ENCODE data around the gene EIF4G3.

EIF4G3 gene

DNA sequence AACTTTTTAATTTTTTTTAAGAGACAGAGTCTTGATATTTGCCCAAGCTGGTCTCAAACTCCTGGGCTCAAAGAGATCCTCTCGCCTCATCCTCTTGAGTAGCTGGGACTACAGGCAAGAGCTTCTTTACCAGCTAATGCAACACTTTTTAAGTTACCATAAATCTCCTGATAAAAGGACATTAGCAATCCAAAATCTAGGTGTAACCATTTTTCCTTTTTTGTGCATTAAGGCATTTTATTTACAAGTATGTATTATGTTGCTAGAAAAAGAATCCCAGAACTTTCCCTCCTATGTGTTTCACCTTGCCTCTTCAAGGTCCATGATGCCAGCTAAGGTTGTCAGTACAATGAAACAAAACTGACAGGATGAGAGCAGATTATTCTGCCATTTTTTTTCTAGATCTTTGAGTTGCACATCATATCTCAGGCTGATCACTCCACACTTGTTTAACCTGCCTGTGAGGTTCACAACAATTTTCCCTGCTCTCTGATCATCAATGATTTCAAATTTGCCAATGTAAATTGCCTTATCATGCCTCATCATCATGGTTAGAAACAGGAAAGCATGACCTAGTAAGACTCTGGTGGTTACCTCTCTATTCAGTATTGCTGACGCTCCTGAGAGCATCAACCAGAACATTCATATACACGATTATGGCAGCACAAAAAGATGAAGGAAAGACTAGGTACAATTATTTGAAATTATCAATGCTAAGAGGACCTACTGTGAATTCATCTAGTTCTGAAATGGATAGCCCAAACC, 173.2 kb downstream of the EIF4G3 start:
- in situ Hi-C loops (cut with MboI; ENCODE audit: low sequenced_read_pairs): no loop called here

DNA sequence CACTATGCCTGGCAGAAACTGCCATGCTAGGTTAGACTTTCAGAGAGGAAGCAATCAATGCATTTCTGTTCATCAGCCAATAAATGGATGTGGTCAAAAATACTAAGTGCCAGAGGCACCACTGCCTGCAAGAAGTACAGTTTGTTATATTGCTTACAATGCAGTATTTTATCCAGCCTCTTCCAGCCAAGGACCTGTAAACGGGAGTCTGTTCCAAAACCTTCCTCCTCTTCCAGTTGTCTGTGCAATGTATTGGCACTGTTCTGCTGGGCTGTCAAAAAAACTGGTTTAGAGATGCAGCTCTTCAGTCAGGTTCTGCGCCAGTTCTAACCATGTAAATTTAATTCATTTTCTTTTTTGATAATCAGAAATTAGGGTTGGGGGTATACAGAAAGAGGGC, 175.7 kb downstream of the EIF4G3 start:
- in situ Hi-C loops (cut with MboI; ENCODE audit: low sequenced_read_pairs): no loop called here

DNA sequence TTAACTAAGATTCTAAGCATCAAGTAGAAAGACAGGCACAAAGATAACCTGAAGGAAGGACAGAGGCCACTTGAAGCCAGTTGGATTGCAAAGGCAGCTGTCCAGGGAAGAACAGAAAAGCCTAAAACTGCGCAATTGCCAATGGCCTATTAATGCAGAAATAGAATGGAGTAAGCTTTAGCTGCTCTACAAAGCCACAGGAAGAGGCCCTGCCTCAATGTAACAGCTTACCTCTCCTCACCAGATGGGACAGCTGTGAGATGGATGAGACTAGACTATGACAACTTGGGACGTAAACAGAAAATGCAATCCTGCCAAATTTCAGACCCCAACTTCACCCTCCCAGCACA, 176.5 kb downstream of the EIF4G3 start:
- in situ Hi-C loops (cut with MboI; ENCODE audit: low sequenced_read_pairs): no loop called here

DNA sequence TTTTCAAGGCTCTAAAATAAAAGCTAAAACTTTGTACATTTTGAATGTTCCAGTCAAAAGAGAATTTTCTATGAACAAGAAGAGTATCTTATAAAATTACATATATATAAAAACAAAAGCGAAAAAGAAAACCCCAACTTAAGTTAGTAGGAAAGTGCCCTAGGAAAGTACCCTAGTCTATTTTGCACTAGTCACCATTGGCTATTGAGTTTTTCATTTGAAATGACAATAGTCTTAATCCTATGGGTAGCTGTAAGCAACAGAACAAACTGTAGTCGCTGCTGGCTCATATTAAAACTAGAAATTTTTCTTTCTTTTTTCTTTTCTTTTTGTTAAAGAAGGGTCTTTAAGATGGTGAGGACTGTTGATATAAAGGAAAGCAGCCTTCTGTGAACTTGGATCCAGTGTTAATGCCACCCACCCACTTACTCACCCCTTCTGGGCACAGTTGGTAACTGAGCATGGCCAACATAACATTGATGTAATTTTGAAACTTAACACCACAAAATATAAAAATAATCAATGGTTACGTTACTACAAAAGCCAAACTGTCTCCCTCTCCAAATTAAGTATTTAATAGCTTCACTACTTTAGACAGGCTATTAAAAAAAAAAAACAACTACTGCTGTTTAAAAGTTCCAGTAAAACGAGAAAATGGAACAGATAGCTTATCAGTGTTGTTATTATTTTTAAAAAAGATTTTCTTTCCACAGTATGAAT, 177.0 kb downstream of the EIF4G3 start:
- in situ Hi-C loops (cut with MboI; ENCODE audit: low sequenced_read_pairs): no loop called here

DNA sequence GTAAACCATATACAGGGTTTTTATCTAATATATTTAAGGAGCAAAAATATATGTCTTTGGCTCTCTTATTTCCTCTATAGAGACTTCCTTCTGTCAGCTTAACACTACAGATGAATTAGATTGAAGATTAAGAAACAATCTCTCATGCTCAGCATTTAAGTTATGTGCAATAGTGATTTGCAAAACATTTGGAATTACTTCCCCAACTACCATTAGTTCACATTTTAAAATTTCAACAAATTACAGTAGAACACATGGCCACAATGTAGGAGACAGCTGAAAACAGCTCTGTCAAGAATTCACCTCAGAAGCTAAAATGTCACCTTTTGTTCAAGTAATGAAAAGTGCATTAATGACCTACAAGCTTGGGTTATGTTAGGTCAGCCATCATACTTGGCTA, 177.9 kb downstream of the EIF4G3 start:
- in situ Hi-C loops (cut with MboI; ENCODE audit: low sequenced_read_pairs): no loop called here

DNA sequence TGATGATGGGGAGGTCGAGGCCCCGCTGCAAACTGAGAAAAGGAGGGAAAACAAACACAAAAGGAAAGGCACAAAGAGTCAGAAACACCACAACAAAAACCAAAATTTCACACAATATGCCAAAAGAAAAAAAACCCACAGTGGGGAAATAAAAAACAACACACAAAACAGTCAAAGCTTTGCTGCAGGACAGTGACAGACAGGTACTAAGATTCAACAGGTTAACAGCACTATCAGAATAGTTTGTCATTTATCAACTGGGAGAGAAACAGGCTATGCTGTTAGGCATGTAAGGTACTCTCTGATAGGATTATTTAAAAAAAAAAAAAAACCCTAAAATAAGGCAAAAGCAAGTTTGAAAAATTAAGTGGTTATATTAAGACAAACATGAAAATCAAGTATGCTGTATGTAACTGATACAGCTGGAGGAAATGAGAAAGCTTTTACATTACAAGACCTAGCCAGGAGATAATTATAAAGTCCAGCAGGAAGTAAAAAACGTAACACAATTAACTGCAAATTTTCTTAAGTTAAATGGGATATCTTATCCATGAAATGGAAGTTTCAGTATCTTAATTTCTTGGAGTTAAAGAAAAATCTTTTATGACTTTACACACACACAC, 179.0 kb downstream of the EIF4G3 start:
- in situ Hi-C loops (cut with MboI; ENCODE audit: low sequenced_read_pairs): no loop called here

DNA sequence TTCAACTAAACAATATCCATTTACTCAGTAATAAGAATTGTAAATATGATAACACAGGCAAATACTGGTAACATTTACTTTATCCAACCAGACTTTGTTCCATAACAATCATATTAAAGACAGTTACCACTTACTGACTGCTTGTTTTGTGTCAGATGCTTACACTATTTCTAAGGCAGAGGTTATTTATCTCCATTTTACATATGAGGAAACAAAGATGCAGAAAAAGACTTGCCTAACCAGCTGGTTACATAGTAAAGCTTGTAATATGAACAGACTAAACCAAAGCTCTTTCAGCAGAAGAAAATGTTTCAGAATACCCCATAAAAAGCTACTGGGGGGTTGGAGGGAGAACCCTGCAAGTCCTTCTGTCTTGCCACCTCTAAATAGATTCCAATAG, 180.1 kb downstream of the EIF4G3 start:
- in situ Hi-C loops (cut with MboI; ENCODE audit: low sequenced_read_pairs): no loop called here

DNA sequence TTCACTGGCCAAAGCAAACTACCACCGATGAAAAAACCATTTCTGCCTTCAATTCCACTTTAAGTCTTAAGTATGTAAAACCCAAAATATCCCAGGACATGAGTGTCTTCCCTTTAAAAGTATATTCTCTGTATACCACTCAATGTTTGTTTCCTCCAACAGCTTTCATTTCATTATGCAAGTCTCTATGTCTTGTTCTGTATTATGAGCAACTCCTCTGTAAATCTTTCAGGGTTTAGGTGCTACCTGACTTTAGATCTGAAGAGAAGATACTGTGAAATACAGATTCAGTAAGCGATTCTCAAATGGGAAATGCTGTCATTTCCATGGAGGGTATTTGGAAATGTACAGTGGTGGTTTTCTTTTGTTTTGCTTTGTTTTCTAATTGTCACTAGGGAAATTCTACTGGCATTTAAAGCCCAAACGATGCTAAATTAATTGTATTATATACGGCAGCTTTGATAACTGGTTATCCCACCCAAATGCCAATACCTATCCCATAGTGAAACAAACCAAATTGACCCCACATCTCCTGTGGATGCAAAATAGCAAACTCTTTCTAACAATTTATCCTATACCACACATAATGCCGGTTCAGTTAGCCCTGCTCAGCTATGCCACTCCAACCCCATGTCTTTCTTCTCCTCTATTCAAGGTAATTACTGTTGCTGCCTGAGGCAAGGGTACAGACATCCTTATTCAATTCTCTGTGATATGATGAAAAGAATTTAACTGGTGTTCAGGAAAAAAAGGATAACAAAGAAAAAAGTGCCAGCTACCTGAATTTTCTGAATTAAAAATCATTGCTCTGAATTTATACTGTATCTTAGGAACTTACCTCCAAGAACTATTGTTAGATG, 182.8 kb downstream of the EIF4G3 start:
- in situ Hi-C loops (cut with MboI; ENCODE audit: low sequenced_read_pairs): no loop called here

DNA sequence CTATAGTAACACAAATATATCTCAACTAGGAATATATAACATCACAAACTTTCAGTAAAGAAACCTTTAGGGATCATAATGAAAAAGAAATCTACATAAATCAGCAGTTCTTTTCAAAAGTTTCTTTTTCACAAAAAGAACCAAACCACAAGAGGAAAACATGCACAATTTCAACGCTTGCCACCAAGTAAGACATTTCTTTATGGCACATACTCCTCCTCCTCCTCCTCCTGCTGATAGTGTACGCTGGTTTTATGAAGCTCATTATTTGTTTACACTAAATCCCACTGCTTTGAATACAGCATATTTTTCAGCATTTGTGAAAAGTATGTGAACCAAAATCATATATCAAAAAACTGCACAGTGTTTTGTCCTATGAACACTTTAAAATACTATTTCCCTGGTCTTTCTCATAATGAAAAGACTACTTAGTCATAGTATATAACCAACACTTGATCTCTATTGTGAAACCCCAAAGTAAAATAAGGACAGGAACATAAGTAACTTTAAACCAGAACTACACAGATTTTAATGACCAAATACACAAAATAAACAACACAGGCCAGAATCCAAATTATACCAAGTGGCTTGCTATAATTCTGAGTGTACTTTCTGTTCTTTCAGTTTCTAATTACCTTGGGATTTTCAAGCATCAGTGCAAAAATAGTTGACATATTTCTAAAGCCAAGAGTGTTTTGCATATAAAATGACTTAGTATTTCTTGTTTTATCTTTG, 184.2 kb downstream of the EIF4G3 start:
- in situ Hi-C loops (cut with MboI; ENCODE audit: low sequenced_read_pairs): no loop called here

DNA sequence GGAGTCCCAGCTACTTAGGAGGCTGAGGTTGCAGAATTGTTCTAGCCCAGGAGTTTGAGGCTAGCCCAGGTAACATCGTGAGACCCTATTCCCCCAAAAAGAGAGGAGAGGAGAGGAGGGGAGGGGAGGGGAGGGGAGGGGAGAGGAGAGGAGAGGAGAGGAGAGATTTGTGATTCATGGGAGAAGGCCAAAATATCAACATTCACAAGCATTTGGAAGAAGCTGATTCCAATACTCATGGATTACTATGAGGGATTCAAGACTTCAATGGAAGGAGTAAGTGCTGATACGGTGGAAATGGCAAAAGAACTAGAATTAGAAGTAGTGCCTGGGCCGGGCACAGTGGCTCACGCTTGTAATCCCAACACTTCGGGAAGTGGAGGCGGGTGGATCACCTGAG, 187.8 kb downstream of the EIF4G3 start:
- in situ Hi-C loops (cut with MboI; ENCODE audit: low sequenced_read_pairs): loop anchor here (10.0 kb wide), 1 partner anchor 206 kb away; no protein-coding TSS in a partner anchor

DNA sequence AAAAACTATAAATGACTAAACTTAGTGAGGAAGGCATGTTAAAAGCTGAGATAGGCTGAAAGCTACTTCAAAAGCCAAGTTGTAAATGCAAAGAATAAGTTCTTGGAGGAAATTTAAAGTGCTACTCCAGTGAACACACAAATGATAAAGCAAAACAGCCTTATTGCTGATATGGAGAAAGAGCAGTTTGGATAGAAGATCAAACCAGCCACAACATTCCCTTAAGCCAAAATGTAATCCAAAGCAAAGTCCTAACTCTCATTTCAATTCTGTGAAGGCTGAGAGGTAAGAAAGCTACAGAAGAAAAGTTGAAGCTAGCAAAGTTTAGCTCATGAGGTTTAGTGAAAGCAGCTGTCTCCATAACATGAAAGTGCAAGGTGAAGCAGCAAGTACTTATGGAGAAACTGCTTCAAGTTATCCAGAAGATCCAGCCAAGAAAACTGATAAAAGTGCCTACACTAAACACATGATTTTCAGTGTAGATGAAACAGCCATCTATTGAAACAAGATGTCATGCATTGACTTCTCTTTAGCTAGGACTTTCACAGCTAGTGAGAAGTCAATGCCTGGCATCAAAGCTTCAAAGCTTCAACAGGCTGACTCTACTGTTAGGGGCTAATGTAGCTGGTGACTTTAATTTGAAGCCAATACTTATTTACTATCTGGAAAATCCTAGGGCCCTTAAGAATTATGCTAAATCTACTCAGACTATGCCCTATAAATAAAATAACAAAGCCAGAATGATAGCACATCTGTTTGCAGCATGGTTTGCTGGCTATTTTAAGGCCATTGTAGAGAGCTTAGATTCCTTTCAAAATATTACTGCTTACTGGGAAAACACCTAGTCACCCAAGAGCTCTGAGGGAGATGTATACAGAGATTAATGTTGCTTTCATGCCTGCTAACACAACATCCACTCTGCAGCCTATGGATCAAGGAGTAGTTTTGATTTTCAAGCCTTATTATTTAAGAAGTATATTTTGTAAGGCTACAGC, 188.6 kb downstream of the EIF4G3 start:
- in situ Hi-C loops (cut with MboI; ENCODE audit: low sequenced_read_pairs): loop anchor here (10.0 kb wide), 1 partner anchor 207 kb away; no protein-coding TSS in a partner anchor

DNA sequence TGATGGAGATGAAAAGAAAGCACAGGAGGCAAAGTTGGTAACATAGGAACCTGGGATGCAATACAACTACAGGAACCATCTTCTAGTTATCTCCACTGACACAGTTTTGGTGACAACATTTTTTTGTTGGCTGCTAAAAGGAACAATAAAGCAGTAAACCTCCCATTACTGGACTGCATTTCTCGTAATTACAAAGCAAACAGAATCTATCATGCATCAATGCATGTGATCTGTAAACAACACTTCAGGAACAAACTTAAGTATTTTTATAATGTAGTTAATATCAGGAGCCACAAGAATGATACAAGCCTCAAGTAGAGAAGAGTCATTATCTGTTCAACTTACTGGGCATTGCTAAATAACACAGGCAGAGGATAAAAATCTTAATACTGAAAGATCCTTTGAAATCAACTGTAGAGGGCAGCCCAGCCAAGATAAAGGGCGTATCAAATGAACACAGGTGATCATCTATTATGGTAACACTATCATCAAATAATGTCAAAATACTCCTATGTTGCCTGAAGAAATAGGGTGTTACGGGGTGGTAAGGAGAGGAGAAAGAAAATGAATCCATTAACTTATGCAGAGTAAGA, 193.3 kb downstream of the EIF4G3 start:
- in situ Hi-C loops (cut with MboI; ENCODE audit: low sequenced_read_pairs): loop anchor here (10.0 kb wide), 1 partner anchor 211 kb away; no protein-coding TSS in a partner anchor

DNA sequence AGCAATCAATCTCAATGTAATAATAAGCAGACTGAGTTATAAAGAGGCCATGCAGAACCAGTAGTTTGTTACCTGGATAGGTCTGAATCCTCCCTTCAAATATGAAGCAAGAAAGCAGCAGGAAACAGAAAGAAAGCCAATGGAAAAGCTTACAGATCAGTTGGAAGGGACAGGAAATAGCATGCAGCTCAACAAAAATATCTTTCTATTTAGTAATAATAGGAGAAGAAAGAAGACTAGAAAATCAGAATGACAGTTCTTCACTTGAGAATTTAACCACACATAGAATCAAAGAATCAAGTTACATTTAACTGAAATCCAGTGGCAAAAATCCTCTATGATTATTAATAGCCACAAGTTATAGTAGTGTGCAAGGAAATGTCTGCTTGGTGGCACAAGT, 194.4 kb downstream of the EIF4G3 start:
- in situ Hi-C loops (cut with MboI; ENCODE audit: low sequenced_read_pairs): loop anchor here (10.0 kb wide), 1 partner anchor 212 kb away; no protein-coding TSS in a partner anchor

DNA sequence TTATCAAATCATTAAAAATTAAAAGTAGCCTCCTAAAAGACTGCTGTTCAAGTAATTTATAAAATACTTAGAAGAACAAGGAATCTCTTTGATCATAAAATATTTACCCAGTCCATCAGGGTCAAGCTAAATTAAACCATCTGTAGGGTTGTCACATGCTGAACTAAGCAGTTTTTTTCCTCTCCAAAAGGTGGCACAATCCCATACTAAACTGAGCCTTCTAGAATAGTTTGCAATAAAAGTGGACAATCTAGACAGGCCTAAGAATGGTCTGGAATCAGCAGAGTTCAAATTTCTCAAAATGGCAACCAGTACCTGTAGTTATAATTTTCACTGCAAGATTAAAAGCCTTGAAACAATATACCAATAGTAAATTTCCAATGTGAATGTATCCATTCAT, 194.8 kb downstream of the EIF4G3 start:
- in situ Hi-C loops (cut with MboI; ENCODE audit: low sequenced_read_pairs): loop anchor here (10.0 kb wide), 1 partner anchor 213 kb away; no protein-coding TSS in a partner anchor

DNA sequence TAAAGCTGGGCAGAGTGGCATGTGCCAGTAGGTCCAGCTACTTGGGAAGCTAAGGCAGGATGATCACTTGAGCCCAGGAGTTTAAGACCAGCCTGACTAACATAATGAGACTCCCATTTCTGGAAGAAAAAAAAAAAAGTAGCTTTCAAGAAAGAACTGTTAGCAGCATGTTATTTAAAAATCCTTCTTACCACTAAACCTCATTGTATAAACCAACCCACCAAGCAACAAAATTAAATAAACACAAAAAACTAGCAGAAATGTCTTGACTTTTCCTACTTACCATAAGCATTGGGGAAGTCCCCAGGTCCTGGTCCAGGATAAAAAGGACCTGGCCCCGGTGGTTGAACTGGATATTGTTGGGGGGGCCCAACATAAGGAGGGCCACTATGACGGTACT, 196.6 kb downstream of the EIF4G3 start:
- in situ Hi-C loops (cut with MboI; ENCODE audit: low sequenced_read_pairs): loop anchor here (10.0 kb wide), 1 partner anchor 215 kb away; no protein-coding TSS in a partner anchor

DNA sequence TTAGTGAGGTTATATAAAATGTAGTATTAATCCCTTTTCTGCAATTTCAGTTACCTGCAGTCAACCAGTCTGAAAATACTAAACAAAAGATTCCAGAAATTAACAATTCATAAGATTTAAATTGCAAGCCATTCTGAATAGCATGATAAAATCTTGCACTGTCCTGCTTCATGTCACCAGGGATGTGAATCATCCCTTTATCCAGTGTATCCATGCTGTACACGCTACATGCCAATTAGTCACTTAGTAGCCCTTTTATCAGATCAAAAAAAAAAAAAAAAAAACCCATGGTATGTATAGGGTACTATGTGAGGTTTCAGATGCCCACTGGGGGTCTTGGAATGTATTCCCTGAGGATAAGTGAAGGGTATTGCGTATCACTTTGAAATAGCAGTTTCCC, 198.3 kb downstream of the EIF4G3 start:
- in situ Hi-C loops (cut with MboI; ENCODE audit: low sequenced_read_pairs): no loop called here

DNA sequence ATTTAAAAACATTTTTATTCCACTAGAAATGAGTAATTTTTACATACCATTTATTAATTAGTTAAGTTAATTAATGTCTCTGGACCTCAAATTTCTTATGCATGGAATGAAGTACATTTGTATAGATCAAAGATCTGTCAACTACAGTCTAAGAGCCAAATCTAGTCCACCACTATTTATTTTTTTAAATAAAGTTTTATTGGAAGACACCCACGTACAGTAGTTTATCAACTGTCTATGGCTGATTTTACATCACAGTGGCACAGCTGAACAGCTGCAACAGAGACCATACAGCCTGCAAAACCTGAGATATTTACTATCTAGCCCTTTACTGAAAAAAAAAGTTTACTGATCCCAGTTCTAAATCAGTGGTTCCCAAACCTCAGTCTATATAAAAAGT, 201.0 kb downstream of the EIF4G3 start:
- in situ Hi-C loops (cut with MboI; ENCODE audit: low sequenced_read_pairs): no loop called here

DNA sequence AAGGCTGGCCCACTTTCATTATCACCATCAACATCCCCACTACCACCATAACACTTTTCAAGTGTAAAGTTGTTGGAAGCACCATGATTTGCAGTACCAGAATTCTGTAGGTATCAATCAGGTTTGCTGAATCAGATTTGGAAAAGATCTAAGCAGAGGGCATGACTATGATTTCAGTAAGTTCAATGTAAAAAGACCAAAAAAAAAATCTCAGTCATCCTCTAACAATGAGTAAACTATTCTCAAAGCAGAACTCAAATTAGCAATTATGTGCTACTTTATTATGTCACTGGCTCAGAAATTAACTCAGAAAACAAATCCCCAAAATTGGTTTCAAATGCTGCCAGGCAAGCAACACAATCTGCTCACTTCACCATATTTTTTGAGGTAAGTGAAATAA, 201.7 kb downstream of the EIF4G3 start:
- in situ Hi-C loops (cut with MboI; ENCODE audit: low sequenced_read_pairs): no loop called here

DNA sequence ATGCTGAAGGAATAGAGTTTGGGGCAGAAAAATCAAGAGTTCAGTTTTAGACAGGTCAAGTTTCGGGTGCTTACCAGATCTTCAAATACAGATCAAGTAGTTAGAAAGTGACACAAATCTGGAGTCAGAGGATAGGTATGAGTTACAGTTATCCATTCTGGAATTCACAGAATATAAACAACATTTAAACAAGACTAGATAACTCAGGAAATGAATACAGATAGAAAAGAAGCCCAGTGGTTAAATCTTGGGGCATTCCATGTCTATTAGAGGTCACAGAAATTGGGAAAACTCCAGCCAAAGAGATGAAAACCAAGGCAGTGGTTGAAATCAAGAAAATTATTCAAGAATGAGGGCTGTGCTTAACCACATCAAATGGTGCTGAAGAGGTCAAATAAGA, 202.6 kb downstream of the EIF4G3 start:
- in situ Hi-C loops (cut with MboI; ENCODE audit: low sequenced_read_pairs): no loop called here

All from HL-60/S4 (cell line).